Lung (tissue), 12 donors: ENCODE data around the gene STRADB. TPM values are rescaled to one million over a fixed set of nuclear protein-coding genes. Genes with fewer than 3 reads are reported as not detected.

Experiments
- ATAC-seq: fragments of 200-7000 bp; cut with Tn5 transposase; one replicate; pipeline ENCODE4 v1.9.1; 2020; ENCODE audit warnings: moderate number of reproducible peaks; ENCODE audit not compliant: insufficient read depth, low FRiP score
- DNase-seq, 3 donors: peaks; one replicate each; pipeline ENCODE4 v3.0.0-alpha.2; 2013 to 2017
- H3K27ac ChIP-seq, 2 donors: one replicate each; pipeline ENCODE4 v1.5.1; 2013; ENCODE audit warnings: mild to moderate bottlenecking in 2 of 2, moderate library complexity in 2 of 2, control low read depth in 1 of 2, inconsistent platforms in 1 of 2, low read depth in 1 of 2, low read length in 1 of 2
- H3K27me3 ChIP-seq, 3 donors: one replicate each; pipeline ENCODE4 v1.5.1; 2013; ENCODE audit warnings: low read length in 2 of 3; ENCODE audit not compliant: control insufficient read depth in 3 of 3, insufficient read depth in 3 of 3
- H3K36me3 ChIP-seq, 4 donors: one replicate each; pipeline ENCODE4 v1.5.1; 2013; ENCODE audit warnings: low read length in 4 of 4, mild to moderate bottlenecking in 1 of 4, moderate library complexity in 1 of 4; ENCODE audit not compliant: control insufficient read depth in 4 of 4, insufficient read depth in 4 of 4
- H3K4me1 ChIP-seq, 5 donors: one replicate each; pipeline ENCODE4 v1.5.1; 2013; ENCODE audit warnings: low read length in 5 of 5, mild to moderate bottlenecking in 2 of 5, moderate library complexity in 1 of 5; ENCODE audit not compliant: control insufficient read depth in 5 of 5, insufficient read depth in 5 of 5
- H3K4me3 ChIP-seq: one replicate; pipeline ENCODE4 v1.5.1; 2013; ENCODE audit warnings: mild to moderate bottlenecking, control low read depth, moderate library complexity
- H3K9ac ChIP-seq, 2 donors: one replicate each; pipeline ENCODE4 v1.5.1; 2013; ENCODE audit warnings: low read length in 2 of 2, control low read depth in 1 of 2; ENCODE audit not compliant: insufficient read depth in 1 of 2
- H3K9me3 ChIP-seq, 4 donors: one replicate each; pipeline ENCODE4 v1.5.1; 2013; ENCODE audit warnings: low read length in 3 of 4, mild to moderate bottlenecking in 1 of 4, moderate library complexity in 1 of 4; ENCODE audit not compliant: control insufficient read depth in 4 of 4, insufficient read depth in 3 of 4
- CTCF ChIP-seq: IDR thresholded peaks from 2 replicates; pipeline ENCODE4 v1.5.1; 2012; ENCODE audit warnings: mild to moderate bottlenecking; ENCODE audit errors: control extremely low read depth, extremely low read depth
- WGBS, 2 donors: extraction: QIAGEN DNeasy Blood & Tissue Kit; methylation state at CpG; one replicate each; pipeline ENCODE4 v1.1.7; 2013; 5-methylcytosine and 5-hydroxymethylcytosine counted together
- polyA plus RNA-seq, 2 donors: library from polyadenylated mRNA; stranded (reverse); fragments of 200-250 nt; gene quantifications; one replicate each; pipeline ENCODE4 v1.2.1, GENCODE V29; 2013
- total RNA-seq, 2 donors: library from RNA; depleted of rRNA in 1 of 2; stranded (reverse); fragments of >200 nt in 1 of 2; gene quantifications; one replicate each; pipeline ENCODE4 v1.2.1, GENCODE V29; 2014 to 2021
- donor health status: control.
- donor health status: control.
- donor health status: Bipolar disorder and iron deficiency.
- donor health status: healthy.
- donor health status: DM: yes; HTN: yes; CAD: no.

Gene STRADB
- total and polyA plus RNA-seq, 4 donors: 10.3 to 58.6 (median 16.8) TPM

GRCh38 chr2:201467666-201468065 is 16.1 kb downstream of the STRADB start:
- TF ChIP-seq CTCF: no peak
- Histone ChIP-seq H3K36me3 (peaks cover 12 to 50% (median 26%) of the 10 kb centered on the region in 4 donors), H3K9ac (no peak overlapping the region), H3K4me1 (peaks cover 0 to 5% (median 2%) of the 10 kb centered on the region in 5 donors), H3K4me3 (no peak overlapping the region), H3K27ac (no peak overlapping the region), H3K9me3 (no peaks in the 10 kb centered on the region), H3K27me3 (no peaks in the 10 kb centered on the region)
- DNase-seq: no peak
- no peak for ATAC-seq

- no peak overlapping the region for H3K4me3 ChIP-seq
- TF ChIP-seq CTCF: no peak
- WGBS, 2 donors: 89 to 95% methylated on average over 9 of the region's 9 CpGs
- ATAC-seq: no peak
- peaks cover 7 to 59% (median 26%) of the 10 kb centered on the region in 4 donors for H3K36me3 ChIP-seq
- H3K4me1 ChIP-seq: peaks cover 0 to 5% (median 2%) of the 10 kb centered on the region in 5 donors
- no peak overlapping the region for H3K27ac ChIP-seq
- H3K9me3 ChIP-seq: no peaks in the 10 kb centered on the region
- DNase-seq: no peak
- H3K9ac ChIP-seq: no peak overlapping the region
- H3K27me3 ChIP-seq: no peaks in the 10 kb centered on the region
These were observed 19.5 kb downstream of the STRADB start for GRCh38 chr2:201470821-201471731.

DNA sequence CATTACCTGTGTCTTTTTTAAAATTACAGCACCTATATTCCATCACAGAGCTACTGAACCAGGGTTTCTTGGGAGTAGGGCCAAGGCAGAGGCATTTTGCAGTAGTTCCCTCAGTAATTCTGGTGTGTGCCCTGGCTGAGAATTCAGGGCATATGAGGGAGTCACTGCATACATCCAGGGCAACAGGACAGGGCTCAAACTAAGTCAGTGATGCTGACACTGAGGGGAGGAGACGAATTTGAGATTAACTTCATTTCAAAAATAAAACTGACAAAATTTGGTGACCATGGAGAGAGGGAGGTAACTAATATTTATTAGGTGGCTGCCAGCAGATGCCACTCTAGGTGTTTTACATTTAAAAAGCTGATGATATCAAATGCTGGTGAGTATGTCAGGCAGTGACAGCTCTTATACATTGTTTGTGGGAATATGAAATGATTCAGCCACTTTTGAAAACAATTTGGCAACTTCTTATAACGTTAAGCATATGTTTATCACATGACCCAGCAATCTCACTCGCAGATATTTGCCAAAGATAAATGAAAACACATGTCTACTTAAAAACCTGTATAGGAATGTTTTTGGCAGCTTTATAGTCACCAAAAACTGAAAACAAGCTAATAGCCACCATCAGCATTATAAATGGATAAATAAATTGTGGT is 20.3 kb downstream of the STRADB start:
- H3K36me3 ChIP-seq: peaks cover 7 to 59% (median 26%) of the 10 kb centered on the region in 4 donors

More for the DNA sequence above, 20.3 kb downstream of the STRADB start:
- TF ChIP-seq CTCF: no peak
- H3K27ac ChIP-seq: no peak overlapping the region
- H3K9ac ChIP-seq: no peak overlapping the region
- H3K9me3 ChIP-seq: no peaks in the 10 kb centered on the region
- no peaks in the 10 kb centered on the region for H3K27me3 ChIP-seq
- ATAC-seq: no peak
- DNase-seq: no peak
- peaks cover 0 to 5% (median 1%) of the 10 kb centered on the region in 5 donors for H3K4me1 ChIP-seq
- H3K4me3 ChIP-seq: no peak overlapping the region
- WGBS, 2 donors: 66 to 70% methylated on average over 3 of the region's 3 CpGs
